GM12878 (cell line): ENCODE data around the gene BACE2. TPM values are rescaled to one million over a fixed set of nuclear protein-coding genes. Genes with fewer than 3 reads are reported as not detected.

Source experiments
- ATAC-seq: fragments of 200-7000 bp; cut with Tn5 transposase; 3 replicates; pipeline ENCODE4 v1.9.1; 2020; ENCODE audit warnings: mild to moderate bottlenecking, moderate library complexity
- BruUV-seq: library from RNA; stranded (reverse); fragments of 400-500 nt; replicated peaks from 2 replicates; lab custom pipeline; 2021; lab: Mats Ljungman, UMichigan
- CTCF ChIA-PET: fragments of 300-600 bp; sonication (Branson Sonifier 250); formaldehyde crosslinking; extraction: SDS; loops from one replicate; lab custom pipeline; 2021; ENCODE audit warnings: inconsistent platforms; lab: Yijun Ruan, JAX
- POLR2A ChIA-PET: fragments of 350-600 bp; formaldehyde crosslinking; extraction: SDS; loops from one replicate; lab custom pipeline; 2021; ENCODE audit warnings: inconsistent platforms; lab: Charles Lee
- RAD21 ChIA-PET: fragments of 300-600 bp; sonication (Branson Sonifier 250); formaldehyde crosslinking; loops from one replicate; lab custom pipeline; 2023; ENCODE audit warnings: antibody characterized with exemption; ENCODE audit not compliant: unreplicated experiment; lab: Charles Lee
- SMC1A ChIA-PET: fragments of 300-600 bp; sonication (Branson Sonifier 250); formaldehyde crosslinking; loops from one replicate; lab custom pipeline; 2023; ENCODE audit not compliant: unreplicated experiment, uncharacterized antibody; lab: Charles Lee
- DNase-seq: peaks from one replicate; pipeline ENCODE4 v3.0.0-alpha.2; 2011; ENCODE audit warnings: low read depth, low spot score
- FAIRE-seq: peaks from 3 replicates; lab custom pipeline; 2011; peaks lifted over from hg19 to GRCh38; lab: Jason Lieb, UNC
- H2AFZ ChIP-seq: 2 replicates; pipeline ENCODE4 v1.6.0; 2011; ENCODE audit warnings: low read depth, low read length, control low read depth; ENCODE audit not compliant: control insufficient read depth
- H3K27ac ChIP-seq: 2 replicates; pipeline ENCODE4 v1.5.1; 2011; ENCODE audit warnings: control low read depth; ENCODE audit not compliant: control insufficient read depth, insufficient read depth
- H3K27me3 ChIP-seq, 2 experiments: replicated peaks in 1 of 2; 2 replicates each; pipeline versions ENCODE4 v1.6.0 to v1.6.1; 2011; ENCODE audit warnings: low read length in 1 of 2; ENCODE audit not compliant: control insufficient read depth in 2 of 2, insufficient read depth in 2 of 2
- H3K36me3 ChIP-seq, 2 experiments: 2 replicates each; pipeline ENCODE4 v1.5.1; 2011; ENCODE audit warnings: low read length in 1 of 2; ENCODE audit not compliant: control insufficient read depth in 2 of 2, insufficient read depth in 2 of 2
- H3K4me1 ChIP-seq: 2 replicates; pipeline ENCODE4 v1.6.1; 2011; ENCODE audit warnings: mild to moderate bottlenecking, low read length, moderate library complexity, mixed read lengths; ENCODE audit not compliant: control insufficient read depth, insufficient read depth
- H3K4me2 ChIP-seq: 2 replicates; pipeline ENCODE4 v1.6.0; 2011; ENCODE audit warnings: control low read depth; ENCODE audit not compliant: control insufficient read depth, insufficient read depth
- H3K4me3 ChIP-seq: fragments of 200-600 bp; sonication (generic); 2 replicates; pipeline ENCODE4 v1.5.1; 2016
- H3K79me2 ChIP-seq: 2 replicates; pipeline ENCODE4 v1.6.0; 2011; ENCODE audit warnings: low read length; ENCODE audit not compliant: control insufficient read depth, insufficient read depth
- H3K9ac ChIP-seq: 2 replicates; pipeline ENCODE4 v1.8.0; 2011; ENCODE audit warnings: low read length, control low read depth, mixed read lengths; ENCODE audit not compliant: control insufficient read depth, insufficient read depth
- H3K9me3 ChIP-seq: replicated peaks from 3 replicates; pipeline ENCODE4 v1.5.1; 2011; ENCODE audit warnings: mild to moderate bottlenecking, low read length; ENCODE audit not compliant: control insufficient read depth, insufficient read depth
- H4K20me1 ChIP-seq: 2 replicates; pipeline ENCODE4 v1.6.0; 2011; ENCODE audit not compliant: control insufficient read depth, insufficient read depth
- CHD1 ChIP-seq: IDR thresholded peaks from 2 replicates; pipeline ENCODE4 v1.6.1; 2012; ENCODE audit warnings: low read depth, low read length, improper control_type of control experiment
- CREM ChIP-seq: IDR thresholded peaks from 2 replicates; pipeline ENCODE4 v1.6.1; 2014; ENCODE audit warnings: antibody characterized with exemption, low read depth
- HDAC6 ChIP-seq: fragments of 200-600 bp; sonication (generic); IDR thresholded peaks from one replicate; pipeline ENCODE4 v1.8.0; 2017; ENCODE audit warnings: antibody characterized with exemption; ENCODE audit not compliant: unreplicated experiment
- MTA3 ChIP-seq: IDR thresholded peaks from 2 replicates; pipeline ENCODE4 v1.6.1; 2012; ENCODE audit warnings: low read length, inconsistent platforms, borderline replicate concordance
- MXI1 ChIP-seq: fragments of 150-350 bp; IDR thresholded peaks from 2 replicates; pipeline ENCODE4 v1.6.1; 2011; ENCODE audit warnings: low read depth, mild to moderate bottlenecking, inconsistent platforms, low read length, improper control_type of control experiment
- NFIC ChIP-seq: IDR thresholded peaks from 2 replicates; pipeline ENCODE4 v1.6.1; 2012; ENCODE audit warnings: low read depth, mild to moderate bottlenecking, inconsistent platforms, low read length, moderate library complexity
- NFYA ChIP-seq: IDR thresholded peaks from 2 replicates; pipeline ENCODE4 v1.6.1; 2011; ENCODE audit warnings: low read depth, mild to moderate bottlenecking, low read length, improper control_type of control experiment, borderline replicate concordance
- NR2C1 ChIP-seq: fragments of 450-650 bp; IDR thresholded peaks from 2 replicates; pipeline ENCODE4 v1.6.1; 2017; ENCODE audit warnings: antibody characterized with exemption, mild to moderate bottlenecking, moderate library complexity
- NR2C2 ChIP-seq: IDR thresholded peaks from 2 replicates; pipeline ENCODE4 v1.6.1; 2011; ENCODE audit warnings: borderline replicate concordance, low read depth; ENCODE audit not compliant: control insufficient read depth, insufficient read length
- PML ChIP-seq: IDR thresholded peaks from 2 replicates; pipeline ENCODE4 v1.6.1; 2012; ENCODE audit warnings: low read length, inconsistent platforms
- POU2F2 ChIP-seq: IDR thresholded peaks from 3 replicates; pipeline ENCODE4 v1.6.1; 2011; ENCODE audit warnings: low read depth, mild to moderate bottlenecking, low read length, borderline replicate concordance
- SIN3A ChIP-seq: IDR thresholded peaks from 2 replicates; pipeline ENCODE4 v1.6.1; 2012; ENCODE audit warnings: low read depth, low read length, improper control_type of control experiment
- SRF ChIP-seq, 2 experiments: IDR thresholded peaks; 2 replicates each; pipeline ENCODE4 v1.6.1; 2011; ENCODE audit warnings: low read depth in 2 of 2, low read length in 2 of 2, mild to moderate bottlenecking in 1 of 2, moderate library complexity in 1 of 2
- ZNF384 ChIP-seq: IDR thresholded peaks from 2 replicates; pipeline ENCODE4 v1.6.1; 2012; ENCODE audit warnings: low read depth, mild to moderate bottlenecking, low read length, improper control_type of control experiment, borderline replicate concordance
- WGBS: methylation state at CpG from one replicate; pipeline ENCODE4 v1.1.6; 2016; ENCODE audit warnings: low lambda C conversion rate; ENCODE audit not compliant: insufficient replicate concordance, insufficient coverage; ENCODE audit errors: missing lambda C conversion rate; 5-methylcytosine and 5-hydroxymethylcytosine counted together
- in situ Hi-C: fragments of 300-500 bp; cut with MboI; formaldehyde crosslinking; loops from 9 replicates; pipeline ENCODE4 v1.14.3; 2018; ENCODE audit warnings: mixed read lengths
- intact Hi-C: fragments of 100-400 bp; cut with micrococcal nuclease; formaldehyde crosslinking; loops from one replicate; pipeline ENCODE4 v1.14.2; 2022; ENCODE audit not compliant: unreplicated experiment
- polyA plus RNA-seq, 11 experiments: library from polyadenylated mRNA; depleted of rRNA in 4 of 11; unstranded in 6 of 11; stranded (reverse) in 5 of 11; fragments of >200 nt; fragmentation: Nextera tagmentation in 4 of 11; fragmentation: Illumina TruSeq in 1 of 11; extraction: Ambion mirVana in 4 of 11; extraction: Trizol in 1 of 11; gene quantifications; 1 replicate in 1 of 11; 2 replicates in 10 of 11; pipeline versions ENCODE4 v1.2.1 to v1.2.3, GENCODE V29; 2011 to 2016; ENCODE audit warnings: inconsistent platforms in 2 of 11, missing spikeins in 2 of 11, low read depth in 1 of 11
- total RNA-seq, 4 experiments: library from RNA; depleted of rRNA in 3 of 4; stranded (reverse); fragments of >200 nt in 3 of 4; fragmentation: Illumina TruSeq in 1 of 4; extraction: Trizol in 1 of 4; gene quantifications; 2 replicates each; pipeline versions ENCODE4 v1.2.1 to v1.2.3, GENCODE V29; 2013 to 2021
- TF ChIP-seq, protein P1 (sequence below): fragments of 450-650 bp; IDR thresholded peaks from 2 replicates; pipeline ENCODE4 v1.6.1; 2018; ENCODE audit warnings: mild to moderate bottlenecking, low read depth, moderate library complexity; ENCODE audit not compliant: partially characterized antibody
- TF ChIP-seq, protein P2 (sequence below): IDR thresholded peaks from 2 replicates; pipeline ENCODE4 v1.6.1; 2011; ENCODE audit warnings: borderline replicate concordance, low read depth, mild to moderate bottlenecking, moderate library complexity, mixed read lengths, low read length; ENCODE audit not compliant: insufficient read depth; ENCODE audit errors: extremely low read length

Gene BACE2
- total and polyA plus RNA-seq, 10 of the 15 experiments (the other 5 are each of a cell fraction or from before 2014, with no cell fraction given), result 0.04 to 0.69 (median 0.18) TPM; not detected in 5

DNA sequence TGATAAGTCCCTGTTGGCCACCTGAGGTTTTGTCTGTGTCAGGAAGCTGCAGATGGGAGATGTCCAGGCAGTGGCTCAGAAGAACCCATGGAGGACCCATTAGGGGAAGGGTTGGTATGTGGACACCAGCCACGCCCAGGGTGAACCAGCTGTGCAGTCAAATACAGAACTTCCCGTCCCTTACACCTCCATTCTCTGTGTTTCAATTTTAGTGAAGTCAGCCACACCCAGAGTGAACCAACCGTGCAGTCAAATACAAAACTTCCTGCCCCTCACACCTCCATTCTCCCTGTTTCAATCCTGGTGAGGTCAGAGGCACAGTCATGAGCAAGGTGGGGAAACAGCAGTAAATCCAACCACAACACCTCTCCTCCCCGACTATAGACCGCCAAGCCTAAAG, 27.4 kb downstream of the BACE2 start:
- Histone ChIP-seq H3K79me2 (no peaks in the 10 kb centered on the region), H3K9ac (no peak overlapping the region), H3K4me3 (no peak overlapping the region), H3K4me1 (no peaks in the 10 kb centered on the region), H2AFZ (no peak overlapping the region), H3K4me2 (no peak overlapping the region), H3K36me3 (no peaks in the 10 kb centered on the region), H4K20me1 (no peaks in the 10 kb centered on the region), H3K27ac (no peak overlapping the region), H3K27me3 (no peaks in the 10 kb centered on the region), H3K9me3 (no peaks in the 10 kb centered on the region)
- ChIA-PET CTCF (no interaction called here), SMC1A (no interaction called here), RAD21 (no interaction called here), POLR2A (no interaction called here)
- BruUV-seq, result no TSS peak
- in situ Hi-C loops (no loop called here), intact Hi-C loops (no loop called here)
- no peak for ATAC-seq
- 6% methylated on average over 5 of the region's 5 CpGs for WGBS
- no peak for DNase-seq
- no peak for FAIRE-seq
- no peak for TF ChIP-seq ZNF384

DNA sequence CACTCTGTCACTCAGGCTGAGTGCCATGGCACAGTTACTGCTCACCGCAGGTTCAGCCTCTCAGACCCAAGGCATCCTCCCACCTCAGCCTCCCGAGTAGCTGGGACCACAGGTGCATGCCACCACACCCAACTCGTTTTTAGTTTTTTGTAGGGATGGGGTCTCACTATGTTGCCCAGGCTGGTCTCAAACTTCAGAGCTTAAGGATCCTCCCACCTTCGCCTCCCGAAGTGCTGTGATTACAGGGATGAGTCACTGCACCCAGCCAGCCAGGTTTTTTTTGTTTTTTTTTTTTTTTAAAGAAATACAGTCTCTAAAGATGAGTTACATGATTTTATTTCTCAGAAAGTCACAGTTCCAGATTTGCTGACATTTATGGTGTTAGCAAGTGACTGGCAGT, 29.0 kb downstream of the BACE2 start:
- Histone ChIP-seq H4K20me1 (no peaks in the 10 kb centered on the region), H2AFZ (no peak overlapping the region), H3K79me2 (no peaks in the 10 kb centered on the region), H3K4me3 (no peak overlapping the region), H3K36me3 (no peaks in the 10 kb centered on the region), H3K9ac (no peak overlapping the region), H3K27me3 (no peaks in the 10 kb centered on the region), H3K4me2 (no peak overlapping the region), H3K4me1 (no peaks in the 10 kb centered on the region), H3K27ac (no peak overlapping the region), H3K9me3 (no peaks in the 10 kb centered on the region)
- RAD21 ChIA-PET, result no interaction called here
- SMC1A ChIA-PET, result no interaction called here
- intact Hi-C loops (no loop called here), in situ Hi-C loops (no loop called here)
- ATAC-seq, result no peak
- WGBS, result 21% methylated on average over 5 of the region's 5 CpGs
- no TSS peak for BruUV-seq
- no peak for FAIRE-seq
- CTCF ChIA-PET, result no interaction called here
- POLR2A ChIA-PET, result no interaction called here
- DNase-seq, result no peak
- TF ChIP-seq NR2C2 (no peak), SRF (IDR thresholded peaks at IDR 0.05; ENCODE audit: low read depth in 2 of 2, low read length in 2 of 2) (no peak), CHD1 (no peak), ZNF384 (no peak), HDAC6 (no peak), NFIC (no peak), NFYA (no peak), CREM (no peak), POU2F2 (no peak), MXI1 (no peak), SIN3A (no peak), PML (no peak), NR2C1 (no peak), MTA3 (no peak)
- TF ChIP-seq, protein P1, sequence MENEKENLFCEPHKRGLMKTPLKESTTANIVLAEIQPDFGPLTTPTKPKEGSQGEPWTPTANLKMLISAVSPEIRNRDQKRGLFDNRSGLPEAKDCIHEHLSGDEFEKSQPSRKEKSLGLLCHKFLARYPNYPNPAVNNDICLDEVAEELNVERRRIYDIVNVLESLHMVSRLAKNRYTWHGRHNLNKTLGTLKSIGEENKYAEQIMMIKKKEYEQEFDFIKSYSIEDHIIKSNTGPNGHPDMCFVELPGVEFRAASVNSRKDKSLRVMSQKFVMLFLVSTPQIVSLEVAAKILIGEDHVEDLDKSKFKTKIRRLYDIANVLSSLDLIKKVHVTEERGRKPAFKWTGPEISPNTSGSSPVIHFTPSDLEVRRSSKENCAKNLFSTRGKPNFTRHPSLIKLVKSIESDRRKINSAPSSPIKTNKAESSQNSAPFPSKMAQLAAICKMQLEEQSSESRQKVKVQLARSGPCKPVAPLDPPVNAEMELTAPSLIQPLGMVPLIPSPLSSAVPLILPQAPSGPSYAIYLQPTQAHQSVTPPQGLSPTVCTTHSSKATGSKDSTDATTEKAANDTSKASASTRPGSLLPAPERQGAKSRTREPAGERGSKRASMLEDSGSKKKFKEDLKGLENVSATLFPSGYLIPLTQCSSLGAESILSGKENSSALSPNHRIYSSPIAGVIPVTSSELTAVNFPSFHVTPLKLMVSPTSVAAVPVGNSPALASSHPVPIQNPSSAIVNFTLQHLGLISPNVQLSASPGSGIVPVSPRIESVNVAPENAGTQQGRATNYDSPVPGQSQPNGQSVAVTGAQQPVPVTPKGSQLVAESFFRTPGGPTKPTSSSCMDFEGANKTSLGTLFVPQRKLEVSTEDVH, result no peak
- TF ChIP-seq, protein P2, sequence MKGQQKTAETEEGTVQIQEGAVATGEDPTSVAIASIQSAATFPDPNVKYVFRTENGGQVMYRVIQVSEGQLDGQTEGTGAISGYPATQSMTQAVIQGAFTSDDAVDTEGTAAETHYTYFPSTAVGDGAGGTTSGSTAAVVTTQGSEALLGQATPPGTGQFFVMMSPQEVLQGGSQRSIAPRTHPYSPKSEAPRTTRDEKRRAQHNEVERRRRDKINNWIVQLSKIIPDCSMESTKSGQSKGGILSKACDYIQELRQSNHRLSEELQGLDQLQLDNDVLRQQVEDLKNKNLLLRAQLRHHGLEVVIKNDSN, result no peak
